SU-DHL-6 (cell line): ENCODE measurements around the gene FXYD3.

Experiments used
- EZH2phosphoT487 ChIP-seq: fragments of 200-600 bp; sonication (generic), shearing (Covaris generic); conservative IDR thresholded peaks from 2 replicates; pipeline ENCODE4 v1.6.1; 2018; ENCODE audit warnings: mild to moderate bottlenecking, antibody characterized with exemption, low read length, moderate library complexity, mixed read lengths
- TF ChIP-seq, protein P1 (sequence below): fragments of 200-600 bp; sonication (generic); IDR thresholded peaks from one replicate; pipeline ENCODE4 v1.5.1; 2017; ENCODE audit warnings: antibody characterized with exemption, mild to moderate bottlenecking, low read length, moderate library complexity; ENCODE audit not compliant: insufficient read depth, poor library complexity, severe bottlenecking

DNA sequence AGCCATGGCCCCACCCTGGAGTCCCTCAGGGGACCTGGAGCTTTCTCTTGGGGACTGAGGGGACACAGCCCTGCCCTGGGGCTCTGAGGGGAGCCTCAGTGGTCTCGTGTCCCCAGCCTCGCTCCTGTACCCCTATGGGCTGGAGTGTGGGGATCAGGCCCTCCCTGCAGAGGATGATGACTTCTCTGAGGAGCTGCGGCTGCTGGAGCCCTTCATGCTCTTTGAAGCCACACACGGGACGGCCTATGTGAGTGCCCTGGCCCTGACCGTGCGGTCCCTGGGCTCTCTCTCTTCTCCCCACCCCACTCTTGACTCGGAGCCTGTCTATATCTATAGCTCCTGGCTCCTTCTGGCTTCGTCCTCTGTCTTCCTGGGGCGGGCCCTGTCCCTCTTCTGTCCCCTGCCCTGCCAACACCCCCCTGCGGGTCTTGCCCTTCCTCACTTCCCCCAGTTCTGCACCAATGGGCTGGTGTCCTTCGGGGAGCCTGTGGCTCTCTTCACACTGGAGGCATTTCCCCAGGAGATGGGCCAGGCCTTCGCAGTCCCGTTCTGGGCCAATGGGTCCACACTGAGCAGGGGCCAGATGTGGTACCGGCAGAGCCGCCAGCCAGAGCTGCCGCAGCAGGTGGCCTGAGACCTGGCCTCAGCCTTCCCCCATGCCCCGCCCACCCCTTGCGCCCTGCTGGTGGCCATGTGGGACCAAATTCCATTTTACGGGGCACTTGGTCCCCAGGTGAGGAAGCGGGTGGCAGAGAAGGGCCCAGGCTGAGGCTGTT lies 41.0 kb upstream of the FXYD3 start:
- TF ChIP-seq, protein P1, sequence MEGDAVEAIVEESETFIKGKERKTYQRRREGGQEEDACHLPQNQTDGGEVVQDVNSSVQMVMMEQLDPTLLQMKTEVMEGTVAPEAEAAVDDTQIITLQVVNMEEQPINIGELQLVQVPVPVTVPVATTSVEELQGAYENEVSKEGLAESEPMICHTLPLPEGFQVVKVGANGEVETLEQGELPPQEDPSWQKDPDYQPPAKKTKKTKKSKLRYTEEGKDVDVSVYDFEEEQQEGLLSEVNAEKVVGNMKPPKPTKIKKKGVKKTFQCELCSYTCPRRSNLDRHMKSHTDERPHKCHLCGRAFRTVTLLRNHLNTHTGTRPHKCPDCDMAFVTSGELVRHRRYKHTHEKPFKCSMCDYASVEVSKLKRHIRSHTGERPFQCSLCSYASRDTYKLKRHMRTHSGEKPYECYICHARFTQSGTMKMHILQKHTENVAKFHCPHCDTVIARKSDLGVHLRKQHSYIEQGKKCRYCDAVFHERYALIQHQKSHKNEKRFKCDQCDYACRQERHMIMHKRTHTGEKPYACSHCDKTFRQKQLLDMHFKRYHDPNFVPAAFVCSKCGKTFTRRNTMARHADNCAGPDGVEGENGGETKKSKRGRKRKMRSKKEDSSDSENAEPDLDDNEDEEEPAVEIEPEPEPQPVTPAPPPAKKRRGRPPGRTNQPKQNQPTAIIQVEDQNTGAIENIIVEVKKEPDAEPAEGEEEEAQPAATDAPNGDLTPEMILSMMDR, result no peak
- no peak for TF ChIP-seq EZH2phosphoT487
